IPS-NIHi7 (cell line): ENCODE results near the gene SEC63.
"Not testable (repeated sequence)": the region's sequence is repeated elsewhere in the genome, so short reads cannot be mapped to it uniquely, and the experiment has no call there.

Source experiments
- DNase-seq: peaks from one replicate; pipeline ENCODE4 v3.0.0; 2012; ENCODE audit warnings: mixed read lengths; ENCODE audit errors: extremely low spot score

SEC63 gene

DNA sequence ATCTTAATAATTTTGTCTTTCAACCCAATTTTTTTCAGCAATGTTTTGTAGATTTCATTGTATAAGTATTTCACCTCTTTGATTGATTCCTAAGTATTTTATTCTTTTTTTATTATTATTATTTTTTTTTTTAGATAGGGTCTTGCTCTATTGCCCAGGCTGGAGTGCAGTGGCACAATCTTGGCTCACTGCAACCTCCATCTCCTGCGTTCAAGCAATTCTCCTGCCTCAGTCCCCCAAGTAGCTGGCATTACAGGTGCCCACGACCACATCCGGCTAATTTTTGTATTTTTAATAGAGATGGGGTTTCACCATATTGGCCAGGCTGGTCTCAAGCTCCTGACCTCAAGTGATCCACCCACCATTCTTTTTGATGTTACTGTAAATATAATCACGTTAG is 97.0 kb downstream of the SEC63 start:
- DNase-seq = not testable (repeated sequence)

DNA sequence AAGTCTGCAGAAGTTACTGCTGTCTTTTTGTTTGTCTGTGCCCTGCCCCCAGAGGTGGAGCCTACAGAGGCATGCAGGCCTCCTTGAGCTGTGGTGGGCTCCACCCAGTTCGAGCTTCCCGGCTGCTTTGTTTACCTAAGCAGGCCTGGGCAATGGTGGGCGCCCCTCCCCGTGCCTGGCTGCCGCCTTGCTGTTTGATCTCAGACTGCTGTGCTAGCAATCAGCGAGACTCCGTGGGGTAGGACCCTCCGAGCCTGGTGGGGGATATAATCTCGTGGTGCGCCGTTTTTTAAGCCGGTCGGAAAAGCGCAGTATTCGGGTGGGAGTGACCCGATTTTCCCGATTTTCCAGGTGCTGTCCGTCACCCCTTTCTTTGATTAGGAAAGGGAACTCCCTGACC is 97.9 kb downstream of the SEC63 start:
- DNase-seq = not testable (repeated sequence)

DNA sequence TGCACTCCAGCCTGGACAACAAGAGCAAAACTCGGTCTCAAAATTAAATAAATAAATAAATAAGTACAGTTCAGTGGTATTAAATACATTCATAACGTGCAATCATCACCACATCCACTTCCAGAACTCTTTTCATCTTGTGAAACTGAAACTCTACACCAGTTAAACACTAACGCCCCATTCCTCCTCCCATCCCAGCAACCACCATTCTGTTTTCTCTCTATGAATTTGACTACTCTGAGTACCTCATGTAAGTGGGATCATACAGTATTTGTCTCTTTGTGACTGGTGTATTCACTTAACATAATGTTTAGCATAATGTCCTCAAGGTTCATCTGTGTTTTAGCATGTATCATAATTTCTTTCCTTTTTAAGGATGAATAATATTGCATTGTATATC is 104.8 kb downstream of the SEC63 start:
- DNase-seq = no peak

DNA sequence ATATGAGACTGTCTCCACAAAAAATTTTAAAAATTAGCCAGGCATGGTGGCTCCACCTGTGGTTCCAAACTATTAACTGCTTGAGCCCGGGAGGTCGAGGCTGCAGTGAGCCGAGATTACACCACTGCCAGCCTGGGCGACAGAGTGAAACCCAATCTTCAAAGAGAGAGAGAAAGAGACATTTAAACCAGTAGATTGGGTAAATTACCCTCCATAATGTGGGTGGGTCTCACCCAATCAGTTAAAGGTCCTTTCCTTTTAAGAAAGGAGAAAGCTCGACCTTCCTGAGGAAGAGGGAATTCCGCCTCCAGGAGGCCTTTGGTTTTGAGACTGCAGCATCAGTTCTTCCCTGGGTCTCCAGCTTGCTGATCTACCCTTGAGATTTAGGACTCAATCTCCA is 108.7 kb downstream of the SEC63 start:
- DNase-seq = no peak

DNA sequence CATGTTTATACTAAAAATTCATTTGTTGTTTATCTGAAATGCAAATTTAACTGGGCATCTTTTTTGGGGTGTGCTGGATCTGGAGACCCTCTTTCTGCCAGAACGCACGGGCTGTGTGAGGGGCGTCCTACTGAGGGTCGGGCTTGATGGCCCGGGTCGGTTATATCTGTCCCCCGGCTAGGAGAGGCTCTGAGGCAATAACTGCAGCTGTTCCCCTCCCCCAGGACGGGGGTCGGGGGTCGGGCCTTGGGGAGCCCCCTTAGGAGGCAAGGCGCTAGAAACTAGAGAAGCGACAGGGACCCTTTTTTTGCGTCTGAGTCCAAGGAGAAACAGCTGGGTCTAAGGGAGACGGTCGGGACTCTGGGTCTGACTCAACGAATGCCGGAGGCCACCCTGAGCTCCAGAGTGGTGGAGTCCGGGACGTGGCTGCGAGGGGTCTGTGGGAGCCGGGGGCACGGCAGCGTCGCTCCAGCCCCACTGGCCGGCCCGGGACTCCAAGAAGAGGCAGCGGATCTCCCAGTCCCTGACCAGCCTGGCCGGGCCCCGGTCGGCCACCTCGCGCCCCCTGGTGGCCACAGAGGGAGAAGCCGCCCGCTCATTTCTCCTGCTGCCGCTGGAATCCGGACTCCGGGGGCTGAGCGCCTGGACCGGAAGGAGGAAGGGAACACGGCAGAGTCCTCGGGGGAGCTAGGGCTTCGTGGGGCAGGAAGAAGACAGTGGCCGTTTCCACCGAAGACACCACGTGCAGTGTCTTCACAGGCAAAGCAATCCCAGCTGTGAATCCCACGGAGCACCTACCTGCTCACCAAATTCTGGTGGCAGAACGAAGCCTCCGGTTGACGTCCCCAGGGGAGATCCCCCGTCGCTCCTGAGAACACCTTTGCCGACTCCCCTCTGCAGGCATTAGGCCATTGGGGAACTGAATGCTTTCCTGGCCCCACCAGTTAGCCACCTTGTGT is 109.9 kb downstream of the SEC63 start:
- peak; percentile 96 for DNase-seq

DNA sequence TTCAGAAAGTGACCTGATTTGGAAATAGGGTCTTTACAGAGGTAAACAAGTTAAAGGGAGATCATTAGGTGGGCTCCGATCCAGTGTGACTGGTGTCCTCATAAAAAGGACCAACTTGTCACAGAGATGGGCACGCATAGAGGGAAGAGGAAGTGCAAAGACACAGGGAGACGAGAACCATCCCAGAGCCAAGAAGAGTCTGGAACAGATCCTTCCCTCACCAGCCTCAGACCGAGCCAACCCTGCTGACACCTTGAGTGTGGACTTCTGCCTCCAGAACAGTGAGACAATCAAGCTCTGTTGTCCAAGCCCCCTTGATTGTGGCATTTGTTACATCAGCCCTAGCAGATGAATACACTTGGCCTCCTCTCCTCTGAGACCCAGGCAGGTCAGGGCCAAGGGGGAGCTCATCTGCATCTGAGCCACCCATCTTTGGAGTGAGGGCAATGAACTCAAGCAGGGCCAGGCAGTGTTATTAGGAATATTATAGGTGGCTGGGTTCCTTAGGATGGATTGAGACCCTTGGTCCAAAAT is 111.7 kb downstream of the SEC63 start:
- DNase-seq = no peak

DNA sequence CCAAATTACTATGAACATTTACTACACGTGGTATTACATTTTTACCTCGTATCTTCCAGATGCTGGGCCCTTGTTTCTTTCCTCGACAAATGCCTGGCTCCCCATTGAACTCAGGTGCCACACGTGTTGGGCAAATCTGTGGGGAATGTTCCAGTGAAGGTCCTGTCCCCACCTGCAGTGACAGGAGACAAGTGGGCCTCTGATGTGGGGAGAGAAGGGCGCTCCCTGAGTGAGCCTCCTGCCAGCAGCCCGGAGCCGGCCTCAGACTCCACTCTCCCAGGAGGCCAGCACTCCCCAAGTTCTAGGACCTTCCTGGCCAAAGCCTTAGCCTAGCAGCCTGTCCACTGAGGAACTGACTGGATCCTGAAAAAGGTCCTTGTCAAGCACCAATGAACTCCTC is 112.2 kb downstream of the SEC63 start:
- DNase-seq = no peak

DNA sequence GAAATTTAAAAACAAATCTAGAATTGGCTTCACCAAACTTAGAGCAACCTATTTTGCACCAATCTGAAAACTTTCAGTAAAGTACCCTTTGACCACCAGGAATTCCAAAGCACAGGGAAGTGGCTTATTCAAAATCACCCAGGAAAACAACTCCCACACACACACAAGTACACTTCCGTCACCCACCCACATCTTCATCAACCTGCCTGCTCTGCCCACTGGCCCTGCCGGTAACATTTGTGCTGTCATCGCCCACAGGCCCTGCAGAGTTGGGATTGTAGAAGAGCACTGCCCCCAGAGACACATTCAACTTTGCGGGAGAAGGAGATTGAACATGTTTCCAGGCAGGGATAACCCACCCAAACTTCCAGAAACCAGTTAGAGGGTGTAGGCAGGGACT is 114.6 kb downstream of the SEC63 start:
- DNase-seq = no peak

DNA sequence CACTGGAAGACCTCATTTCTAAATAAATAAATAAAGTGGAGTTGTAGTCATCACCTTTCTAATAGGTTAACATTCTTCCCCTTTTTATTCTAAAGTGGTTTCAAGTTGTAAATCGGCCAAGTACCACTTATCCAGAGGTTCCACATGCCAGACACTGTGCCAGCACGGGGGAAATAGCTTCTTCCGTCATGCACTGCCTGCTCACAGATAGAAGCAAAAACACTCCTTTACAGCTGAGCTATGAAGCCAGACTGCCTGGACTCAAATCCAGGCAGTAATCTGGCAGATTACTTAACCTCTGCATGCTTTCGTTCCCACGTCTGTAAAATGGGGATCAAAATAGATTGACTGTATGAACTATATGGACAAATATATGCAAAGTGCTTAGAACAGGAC is 116.7 kb downstream of the SEC63 start:
- DNase-seq = no peak

DNA sequence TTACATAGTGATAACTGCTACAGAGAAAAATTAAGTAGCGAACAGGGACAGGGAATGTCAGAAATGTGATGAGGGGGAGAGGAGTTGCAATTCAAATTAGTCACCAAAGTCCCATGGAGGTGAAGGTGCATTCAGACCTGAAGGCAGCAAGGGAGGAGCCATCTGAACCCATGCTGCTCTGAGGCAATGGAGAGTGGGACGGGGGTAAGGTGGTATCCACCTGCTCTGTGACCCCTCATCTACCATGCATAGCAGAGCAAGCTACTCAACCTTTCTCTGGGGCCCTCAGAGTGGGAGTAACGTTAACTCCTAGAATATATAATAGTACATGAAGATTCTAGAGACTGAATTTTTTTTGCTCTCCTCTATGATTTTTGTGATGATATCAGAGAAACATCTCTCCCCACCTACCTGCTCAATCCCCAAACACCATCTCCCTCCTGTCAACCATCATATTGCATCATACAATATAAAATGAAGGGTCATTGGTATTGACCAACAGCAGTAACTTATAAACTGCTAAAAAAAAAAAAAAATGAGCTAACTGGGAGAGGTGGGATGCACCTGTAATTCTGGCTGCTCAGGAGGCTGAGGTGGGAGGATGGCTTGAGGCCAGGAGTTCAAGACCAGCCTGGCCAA is 117.3 kb downstream of the SEC63 start:
- DNase-seq = no peak

DNA sequence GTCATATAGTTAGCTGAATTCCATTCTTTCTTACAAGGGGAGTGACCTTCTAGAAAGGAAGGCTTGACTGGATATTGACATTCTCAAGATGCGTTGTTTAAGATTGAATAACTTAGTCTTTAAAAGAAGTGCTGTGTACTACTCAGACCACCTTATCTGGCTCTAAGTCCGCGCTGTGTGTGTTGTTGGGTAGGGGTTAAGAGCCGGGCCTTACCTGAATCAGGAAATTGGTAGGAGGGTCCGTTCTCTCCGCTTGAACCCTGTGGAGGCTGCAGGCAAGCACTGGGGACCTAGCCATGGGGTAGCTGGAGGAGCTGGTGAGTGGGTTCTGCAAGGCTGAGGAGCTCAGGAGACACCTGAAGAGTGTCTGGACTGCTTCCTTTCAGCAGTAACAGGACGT is 124.9 kb downstream of the SEC63 start:
- no peak for DNase-seq

DNA sequence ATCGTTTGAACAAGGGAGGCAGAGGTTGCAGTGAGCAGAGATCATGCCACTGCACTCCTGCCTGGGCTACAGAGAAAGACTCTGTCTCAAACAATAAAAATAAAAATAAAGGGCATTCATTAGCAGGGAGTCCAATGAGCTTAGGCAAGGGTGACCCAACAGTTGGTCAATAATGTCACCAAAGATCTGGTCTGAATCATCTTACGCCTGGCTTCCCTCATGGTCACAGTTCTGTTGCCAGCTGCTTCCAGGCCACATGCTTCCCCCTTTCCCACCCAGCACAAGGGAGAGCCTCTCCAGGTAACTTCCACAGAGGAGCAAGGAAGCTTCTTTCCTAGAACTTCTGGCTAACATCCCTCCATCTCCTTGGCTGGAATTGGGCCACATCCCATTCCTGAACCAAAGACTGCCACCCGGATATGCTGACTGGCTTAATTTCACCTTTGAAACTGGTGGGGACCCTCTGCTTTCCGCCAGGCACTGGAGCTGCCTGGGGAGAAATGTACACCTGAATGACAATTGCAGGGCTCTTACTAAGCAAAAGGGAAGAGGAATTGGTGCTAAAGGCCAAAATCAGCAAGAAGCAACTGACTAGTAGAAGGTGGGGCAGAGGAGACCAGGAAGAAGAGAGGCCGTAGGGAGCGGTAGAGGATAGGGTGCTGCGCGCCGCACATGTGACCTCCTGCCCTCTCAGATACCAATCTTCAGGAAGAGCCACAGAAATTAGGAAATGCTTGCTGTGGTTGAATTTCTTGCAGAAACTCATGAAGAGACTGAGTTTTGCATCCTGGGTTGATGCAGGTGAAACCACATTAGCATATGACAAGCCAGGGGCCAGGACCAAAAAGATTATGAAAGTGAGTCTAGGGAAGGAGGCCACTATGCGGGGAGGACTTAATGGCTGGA is 125.6 kb downstream of the SEC63 start:
- no peak for DNase-seq

DNA sequence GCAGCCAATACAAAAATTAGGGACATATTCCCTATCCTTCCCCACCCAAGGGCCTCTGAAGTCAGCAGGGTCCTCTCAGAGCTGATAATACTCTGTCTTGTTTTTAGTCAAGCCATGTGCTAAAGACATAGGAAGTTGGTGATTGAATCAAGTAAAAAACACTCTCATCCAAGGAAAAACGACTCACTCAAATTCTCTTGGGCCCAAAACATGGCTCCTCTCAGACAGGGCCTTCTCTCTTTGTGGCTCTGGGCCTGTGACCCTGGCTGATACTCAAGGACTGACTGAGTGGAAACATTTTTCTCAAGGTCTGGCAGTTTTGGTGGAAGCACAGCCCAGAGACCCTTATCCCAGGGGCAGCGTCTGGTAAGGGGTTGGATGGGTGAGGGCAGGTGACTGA is 127.9 kb downstream of the SEC63 start:
- DNase-seq = no peak

DNA sequence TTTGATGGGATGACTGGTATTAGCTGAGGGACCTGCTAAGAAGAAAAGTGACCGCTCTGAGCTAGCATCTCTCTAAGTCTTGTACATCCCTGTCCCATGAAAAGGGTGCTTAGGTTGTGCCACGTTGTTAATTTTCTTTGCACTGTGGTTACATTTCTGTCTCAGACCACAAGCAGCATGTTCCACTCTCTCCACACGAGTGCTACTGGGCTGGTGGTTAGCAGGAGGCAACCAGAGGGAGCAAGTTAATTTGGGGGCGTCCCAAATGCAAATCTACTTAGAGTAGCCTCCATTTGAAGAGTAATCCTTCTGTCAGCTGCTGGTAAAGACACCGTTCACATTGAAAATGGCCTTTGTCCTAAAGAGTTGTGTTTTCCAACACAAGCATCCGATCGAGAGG is 130.5 kb downstream of the SEC63 start:
- no peak for DNase-seq

DNA sequence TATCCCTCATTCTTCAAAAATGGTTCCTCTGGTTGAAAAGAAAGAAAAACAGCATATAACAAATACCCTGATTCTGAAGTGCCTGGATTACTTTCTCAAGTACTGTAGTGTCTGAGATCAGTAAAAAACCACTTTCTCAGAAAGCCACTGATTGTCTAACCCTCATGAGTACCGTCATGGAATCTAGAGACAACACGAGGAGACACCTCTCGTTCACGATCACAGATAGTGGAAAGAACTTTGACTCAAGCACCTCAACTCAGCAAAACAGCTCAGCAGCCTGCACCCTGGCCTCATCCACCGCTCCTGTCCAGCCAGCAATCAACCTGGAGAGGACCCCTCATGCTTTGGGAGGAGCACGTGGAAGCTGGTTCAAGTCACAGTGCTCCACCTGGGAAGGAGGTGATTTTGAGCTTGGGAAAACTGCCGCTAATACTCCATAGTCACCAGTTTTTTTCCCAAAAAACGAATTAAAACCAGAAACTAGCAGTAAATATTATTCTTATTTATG is 134.9 kb downstream of the SEC63 start:
- no peak for DNase-seq

DNA sequence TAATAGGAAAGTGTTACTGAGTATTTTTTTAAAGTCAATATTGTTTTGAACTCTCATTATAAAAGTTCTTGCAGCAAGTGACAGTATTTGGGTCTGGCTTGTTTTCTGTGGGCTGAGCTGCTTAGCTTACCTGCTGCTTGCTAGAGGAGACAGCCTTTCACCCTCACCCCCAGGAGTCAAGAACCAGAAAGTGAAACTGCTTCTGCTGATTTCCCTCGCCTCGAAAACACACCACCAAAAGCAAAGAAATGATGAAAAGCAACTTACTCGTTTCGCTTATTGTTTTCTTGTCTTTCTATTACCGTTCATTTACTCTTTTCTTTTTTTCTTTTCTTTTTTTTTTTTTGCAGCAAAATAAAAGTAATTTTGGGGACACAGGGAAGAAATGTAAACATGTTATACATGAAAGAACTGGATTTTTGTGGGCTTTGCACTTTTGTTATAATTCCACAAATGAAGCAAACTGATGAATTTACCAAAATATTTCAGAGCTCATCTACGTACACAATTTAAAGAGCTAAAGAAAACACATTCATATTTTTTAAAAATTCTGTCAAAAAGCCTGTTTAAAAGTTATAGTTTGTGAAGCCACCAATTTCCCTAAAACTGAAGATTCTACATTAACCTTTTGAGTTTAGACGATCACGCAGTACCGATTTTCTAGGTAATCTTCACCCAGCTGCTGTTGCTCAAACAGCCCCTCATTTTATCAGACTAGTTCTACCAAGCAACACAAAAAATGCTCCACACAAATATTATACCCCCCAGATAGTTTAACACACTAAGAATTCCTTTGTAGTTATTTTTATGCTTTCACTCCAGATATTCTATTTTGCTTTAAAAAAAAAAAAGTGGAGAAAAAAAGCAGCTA is 135.6 kb downstream of the SEC63 start:
- DNase-seq = no peak

DNA sequence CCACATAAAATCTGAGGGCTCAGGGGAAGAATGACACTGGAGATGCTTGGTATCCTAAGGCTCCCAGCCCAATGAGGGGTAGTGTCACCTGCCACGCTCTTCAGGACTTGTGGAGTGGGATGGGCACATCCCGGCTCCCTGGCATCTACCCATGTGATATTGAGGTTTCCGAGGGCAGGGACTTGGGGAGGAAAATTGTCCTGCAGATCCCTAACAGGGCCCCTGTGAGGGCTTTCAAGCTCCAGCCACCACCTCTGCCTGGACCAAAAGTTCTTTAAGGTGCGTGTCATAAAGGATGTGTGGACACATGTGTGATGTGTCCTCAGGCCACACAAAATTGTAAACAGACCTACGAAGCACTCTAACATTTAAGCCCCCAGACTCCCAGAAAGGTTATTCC is 136.4 kb downstream of the SEC63 start:
- DNase-seq = no peak

DNA sequence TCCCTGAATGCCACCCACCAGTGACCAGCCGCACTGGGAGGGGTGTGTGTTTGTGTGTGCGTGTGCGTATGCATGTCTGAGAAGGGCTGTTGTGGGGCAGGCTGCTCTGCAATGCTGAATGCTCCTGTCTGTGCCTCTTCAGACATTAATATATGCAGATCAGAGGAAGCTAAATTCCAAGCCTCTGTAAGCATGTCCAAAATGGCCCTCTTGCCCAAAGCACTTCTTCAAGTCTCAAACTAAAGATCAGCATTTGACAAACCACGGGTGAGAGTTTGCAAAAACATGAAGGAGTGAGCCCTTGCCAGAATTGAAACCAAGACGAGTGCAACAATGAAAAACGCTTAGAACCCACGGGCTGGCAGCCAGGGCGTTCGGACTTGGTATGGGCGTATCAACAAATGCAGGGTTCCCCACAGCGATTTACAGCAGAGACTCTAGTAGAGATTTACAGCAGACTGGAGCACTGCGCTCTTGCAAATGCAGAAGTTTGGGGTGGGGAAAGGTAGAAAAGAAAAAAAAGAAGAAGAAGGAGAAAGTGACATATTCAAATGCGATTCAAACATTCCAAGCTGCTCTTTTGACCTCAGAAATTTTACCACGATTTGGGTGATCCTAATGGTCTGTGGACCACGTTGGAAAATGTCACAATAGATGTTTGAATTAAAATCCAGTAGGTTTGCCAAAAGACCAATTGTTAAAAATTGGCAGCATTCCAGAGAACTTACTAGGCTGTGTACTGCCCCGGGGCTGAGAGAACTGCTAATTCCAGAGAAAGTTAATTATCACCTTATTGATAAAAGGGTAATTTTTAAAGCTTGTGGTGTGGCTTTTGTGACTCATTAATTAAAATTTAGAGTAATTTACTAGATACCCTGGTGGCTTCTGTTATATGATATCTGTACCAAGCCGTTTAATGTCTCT is 137.4 kb downstream of the SEC63 start:
- no peak for DNase-seq

DNA sequence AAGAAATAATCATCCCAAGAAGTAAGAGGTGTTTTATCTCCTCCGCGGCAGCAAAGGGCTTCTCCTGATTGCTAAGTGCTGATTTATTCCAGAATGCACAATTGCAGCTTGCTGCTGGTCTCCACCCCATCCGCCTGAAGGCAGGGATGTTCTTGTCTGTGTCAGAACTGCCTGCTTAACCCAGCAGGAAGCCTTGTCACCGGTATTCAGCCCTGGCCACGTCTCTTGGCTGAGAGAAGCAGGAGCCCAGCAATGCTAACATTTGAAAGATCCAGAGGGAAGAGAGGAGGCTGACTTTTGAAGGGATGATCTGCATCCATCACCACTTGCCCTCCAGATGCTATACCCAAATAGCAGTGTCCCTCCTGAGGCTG is 138.1 kb downstream of the SEC63 start:
- peak; percentile 61 for DNase-seq

DNA sequence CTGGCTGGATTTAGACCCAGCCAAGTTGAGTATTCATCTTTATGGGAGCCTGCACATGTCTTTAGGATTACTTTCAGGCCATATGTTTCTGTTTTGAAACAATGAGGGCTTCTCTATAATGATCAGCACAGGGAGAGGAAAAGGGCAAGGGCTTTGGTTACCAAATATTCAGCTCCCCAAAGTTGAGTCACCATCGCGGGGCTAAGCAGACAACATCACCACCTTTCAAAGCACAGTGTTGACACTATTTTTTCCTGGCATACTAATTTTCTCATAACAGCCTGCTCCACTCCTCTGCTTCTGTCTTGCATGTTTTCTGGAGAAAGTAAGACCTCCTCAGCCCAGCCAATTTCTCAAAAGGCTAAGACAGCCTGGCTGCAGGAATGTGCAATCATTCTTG is 138.8 kb downstream of the SEC63 start:
- no peak for DNase-seq
